Bone marrow (tissue), 2 donors: ENCODE data around the gene PPIL4.
"Not testable (repeated sequence)": the region's sequence is repeated elsewhere in the genome, so short reads cannot be mapped to it uniquely, and the experiment has no call there.

Experiments used
- DNase-seq, 2 donors: peaks; one replicate each; lab custom pipeline; 2025; lab: John Stamatoyannopoulos, UW

The PPIL4 gene

GRCh38 chr6:149529650-149530049 lies 16.2 kb downstream of the PPIL4 start:
- no peak for DNase-seq

DNA sequence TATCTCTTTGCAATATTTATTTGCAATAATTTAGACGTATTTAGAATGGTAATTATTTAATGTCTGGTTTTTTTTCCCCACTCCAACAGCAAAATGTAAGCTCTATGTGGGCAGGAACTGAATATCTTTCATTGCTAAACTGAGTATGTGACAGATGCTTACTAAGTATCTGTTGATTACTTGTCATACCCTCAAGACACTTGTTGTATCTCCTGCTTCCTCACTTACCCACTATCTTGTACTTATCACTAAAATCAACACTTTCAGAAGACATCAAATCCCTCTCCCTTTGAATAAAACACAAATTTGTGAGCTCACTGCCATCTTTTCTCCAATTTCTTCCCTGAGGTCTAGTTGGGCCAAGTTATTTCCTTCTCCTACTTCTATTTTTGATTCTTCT lies 30.3 kb downstream of the PPIL4 start:
- no peak for DNase-seq

DNA sequence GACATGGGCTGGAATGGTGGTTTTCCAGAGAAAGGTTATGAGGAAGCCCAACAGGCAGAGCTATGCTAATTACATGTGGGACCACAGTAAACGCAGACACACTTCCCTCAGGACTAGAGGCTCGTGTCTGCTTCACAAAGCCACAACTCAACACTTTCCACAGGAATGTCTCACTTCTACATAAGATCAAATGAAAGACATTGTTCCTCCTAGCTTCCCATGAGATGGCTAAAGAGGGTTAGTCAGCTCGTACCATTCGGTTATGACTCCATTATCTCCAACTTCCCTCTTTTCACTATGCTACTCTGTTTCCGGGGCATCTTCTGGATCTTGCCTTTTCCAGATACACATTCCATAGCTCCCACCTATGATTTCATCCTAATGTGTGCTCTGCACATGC lies 31.9 kb downstream of the PPIL4 start:
- no peak for DNase-seq

DNA sequence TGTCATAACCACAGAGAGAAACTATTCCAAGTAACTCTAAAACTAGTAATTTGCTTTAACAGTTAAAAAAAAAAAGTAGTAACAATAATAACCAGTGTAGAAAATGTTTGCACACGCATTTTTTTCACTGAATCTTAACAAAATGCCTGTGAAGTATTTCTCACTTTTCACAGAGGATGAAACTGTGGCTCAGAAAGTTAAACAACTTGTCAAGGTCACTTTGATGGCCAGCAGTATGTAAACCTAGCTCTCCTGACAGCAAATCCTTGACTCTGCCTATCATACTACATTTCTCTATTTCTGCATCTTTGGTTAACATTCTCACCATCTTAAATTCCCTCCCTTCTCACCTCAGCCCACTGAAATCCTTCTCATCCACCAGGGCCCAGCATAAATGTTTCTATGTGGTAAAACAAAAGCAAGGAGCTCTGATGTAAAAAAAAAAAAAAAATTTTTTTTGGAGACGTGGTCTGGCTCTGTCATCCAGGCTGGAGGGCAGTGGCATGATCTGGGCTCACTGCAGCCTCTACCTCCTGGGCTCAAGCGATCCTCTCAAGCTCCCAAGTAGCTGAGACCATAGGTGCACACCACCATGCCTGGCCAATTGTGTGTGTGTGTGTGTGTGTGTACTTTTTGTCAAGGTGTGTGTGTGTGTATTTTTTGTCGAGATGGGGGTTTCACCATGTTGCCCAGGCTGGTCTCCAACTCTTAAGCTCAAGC lies 34.9 kb downstream of the PPIL4 start:
- no peak for DNase-seq

GRCh38 chr6:149508485-149508884 lies 37.4 kb downstream of the PPIL4 start:
- no peak for DNase-seq

DNA sequence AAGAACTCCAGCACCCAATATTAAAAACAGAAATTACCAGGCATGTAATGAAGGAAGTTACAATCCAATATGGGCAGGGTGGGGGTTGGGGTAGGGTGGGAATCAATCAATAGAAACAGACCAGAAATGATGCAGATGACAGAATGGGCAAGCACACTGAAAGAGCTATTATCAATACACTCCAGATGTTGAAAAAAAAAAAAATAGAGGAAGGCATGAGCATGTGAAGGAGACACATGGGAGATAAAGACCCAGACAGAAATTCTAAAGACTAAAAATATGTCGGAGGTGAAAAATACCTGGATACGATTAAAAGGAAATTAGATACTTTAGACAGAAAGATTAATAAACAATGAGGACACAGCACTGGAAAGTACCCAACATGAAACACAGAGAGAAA lies 42.0 kb downstream of the PPIL4 start:
- no peak for DNase-seq

DNA sequence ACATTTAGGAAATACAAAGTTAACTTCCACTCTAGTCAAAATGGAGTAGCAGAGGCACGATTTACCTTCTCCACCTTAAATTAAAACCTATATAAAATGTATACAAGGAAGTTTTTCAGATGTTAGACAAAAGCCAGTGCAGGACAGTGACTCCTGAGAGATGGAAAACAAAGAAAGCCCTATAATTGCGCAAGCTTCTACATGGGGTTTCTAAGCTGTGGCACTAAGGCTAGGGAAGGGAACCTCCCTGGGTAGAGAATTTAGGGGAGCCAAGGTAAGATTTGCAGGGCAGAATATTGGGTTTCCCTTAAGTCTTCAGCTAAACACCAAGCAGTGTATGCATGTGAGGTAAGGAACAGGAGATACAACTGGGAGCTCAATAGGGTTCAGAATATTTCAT lies 42.6 kb downstream of the PPIL4 start:
- DNase-seq, result no peak

DNA sequence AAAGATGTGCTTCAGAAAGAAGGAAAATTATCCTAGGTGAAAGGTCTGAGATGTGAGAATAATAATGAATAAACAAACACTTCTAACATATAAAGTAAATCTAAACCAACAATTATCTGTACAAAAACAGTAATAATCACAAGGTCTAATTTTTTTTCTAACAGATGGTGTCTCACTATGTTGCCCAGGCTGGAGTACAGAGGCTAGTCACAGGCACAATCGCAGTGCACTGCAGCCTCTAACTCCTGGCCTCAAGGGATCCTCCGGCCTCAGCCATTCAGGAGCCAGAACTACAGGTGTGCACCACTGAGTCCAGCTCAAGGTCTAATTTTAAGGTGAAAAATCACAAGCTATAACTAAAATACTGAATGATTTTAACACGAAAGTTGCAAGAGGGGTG lies 44.1 kb downstream of the PPIL4 start:
- no peak for DNase-seq

DNA sequence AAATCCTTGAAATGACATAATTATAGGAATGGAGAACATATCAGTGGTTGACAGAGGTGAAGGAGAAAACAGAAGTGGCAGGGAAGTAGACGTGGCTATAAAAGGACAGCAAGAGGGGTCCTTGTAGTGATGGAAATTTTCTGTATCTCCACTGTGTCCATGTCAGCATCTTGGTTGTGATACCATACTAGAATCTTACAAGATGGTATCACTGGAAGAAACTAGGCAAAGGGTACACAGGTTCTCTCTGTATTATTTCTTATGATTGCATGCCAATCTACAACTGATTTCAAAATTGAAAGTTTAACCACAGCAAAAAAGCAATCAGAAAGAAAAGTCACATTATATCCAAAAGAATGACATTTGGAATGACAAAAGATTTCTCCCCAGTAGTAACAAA lies 44.6 kb downstream of the PPIL4 start:
- DNase-seq, result no peak

DNA sequence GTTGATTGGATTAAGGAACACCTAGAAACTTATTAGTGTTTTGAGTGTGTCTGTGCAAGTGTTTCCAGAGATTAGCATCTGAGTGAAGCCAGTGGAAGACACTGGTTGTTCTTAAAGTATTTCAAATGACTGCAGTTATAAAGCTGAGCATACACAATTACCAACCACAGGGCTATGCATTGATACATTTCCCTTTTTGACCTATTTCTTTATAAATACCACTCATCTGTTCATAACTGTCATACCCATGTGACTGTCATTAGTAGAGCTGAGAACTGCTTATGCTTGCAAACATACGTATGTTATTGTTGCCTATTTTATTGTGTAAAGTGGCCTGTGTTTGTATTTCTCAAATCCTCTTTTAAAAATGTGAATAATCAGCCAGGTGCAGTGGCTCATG lies 45.7 kb downstream of the PPIL4 start:
- no peak for DNase-seq

GRCh38 chr6:149499066-149499465 lies 46.8 kb downstream of the PPIL4 start:
- no peak for DNase-seq

DNA sequence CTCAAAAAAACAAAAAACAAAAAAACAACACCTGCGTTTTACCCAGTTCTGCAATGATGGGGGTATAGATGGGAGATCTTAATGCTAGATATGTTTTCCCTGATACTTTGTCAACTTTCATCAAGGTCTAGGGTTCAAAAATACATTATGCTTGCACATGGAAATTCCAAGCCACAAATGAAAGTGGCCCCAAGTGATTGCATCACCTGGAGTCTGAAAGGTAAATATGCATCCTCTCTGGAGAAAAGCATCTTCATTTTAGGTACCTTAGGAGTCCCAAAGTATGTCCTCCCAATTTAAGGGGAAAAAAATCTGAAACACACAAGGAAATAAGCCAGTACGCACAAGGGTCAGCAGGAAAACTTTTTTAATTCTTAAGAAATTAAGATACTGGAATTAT lies 48.5 kb downstream of the PPIL4 start:
- no peak for DNase-seq

- not testable (repeated sequence) for DNase-seq
Measured at GRCh38 chr6:149496597-149496996, 49.2 kb downstream of the PPIL4 start.

GRCh38 chr6:149495349-149496016 lies 50.4 kb downstream of the PPIL4 start:
- not testable (repeated sequence) for DNase-seq

DNA sequence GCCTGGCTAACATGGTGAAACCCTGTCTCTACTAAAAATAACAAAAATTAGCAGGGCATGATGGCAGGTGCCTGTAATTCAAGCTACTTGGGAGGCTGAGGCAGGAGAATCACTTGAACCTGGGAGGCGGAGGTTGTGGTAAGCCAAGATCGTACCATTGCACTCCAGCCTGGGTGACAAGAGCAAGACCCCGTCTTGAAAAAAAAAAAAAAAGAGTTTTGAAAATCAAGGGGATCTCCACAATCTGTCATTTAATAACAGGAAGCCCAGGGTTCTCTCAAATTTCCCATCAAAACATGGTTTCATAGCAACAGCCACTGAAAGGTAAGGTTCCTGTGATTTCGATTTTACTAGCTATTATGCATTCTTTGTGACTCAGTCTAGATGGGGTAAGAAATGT lies 51.0 kb downstream of the PPIL4 start:
- not testable (repeated sequence) for DNase-seq

GRCh38 chr6:149493761-149494320 lies 52.0 kb downstream of the PPIL4 start:
- DNase-seq, result no peak

GRCh38 chr6:149492798-149493343 lies 53.0 kb downstream of the PPIL4 start:
- DNase-seq, result no peak

DNA sequence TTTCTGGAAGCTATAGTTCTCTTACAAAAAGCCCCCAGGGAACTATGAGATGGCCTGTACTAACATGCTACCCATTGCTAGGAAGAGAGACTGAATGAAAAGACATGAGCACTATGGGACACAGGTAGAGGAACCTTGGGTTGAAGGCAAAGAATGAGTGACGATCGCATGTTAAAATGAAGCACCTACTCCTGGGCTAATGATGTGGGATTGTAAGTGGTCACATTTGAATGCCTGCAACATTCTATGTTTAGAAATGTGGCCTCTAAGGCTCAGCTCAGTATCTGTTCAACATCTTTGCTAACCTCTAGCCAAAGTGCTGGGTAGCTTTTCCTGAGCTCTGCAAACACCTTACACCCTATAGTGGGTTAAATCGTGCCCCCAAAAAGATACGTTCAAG lies 55.9 kb downstream of the PPIL4 start:
- DNase-seq, result no peak

DNA sequence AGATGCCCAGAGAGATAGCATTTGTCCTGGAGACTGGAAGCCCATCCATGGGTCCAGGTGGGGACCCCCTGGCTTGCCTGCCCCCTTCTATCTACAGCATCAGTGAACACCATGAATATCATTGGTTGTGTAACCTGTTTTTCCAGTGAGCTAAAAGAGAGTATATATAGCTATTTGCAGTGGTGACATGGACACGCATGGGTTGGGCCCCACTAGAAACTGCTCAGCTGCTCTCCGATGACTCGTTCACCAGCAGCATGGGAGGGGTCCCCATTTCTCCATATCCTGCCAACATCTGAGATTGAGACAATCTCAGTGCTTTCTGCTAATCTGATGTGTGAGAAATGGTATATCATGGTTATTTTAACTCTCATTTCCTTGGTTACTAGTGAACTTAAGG lies 57.0 kb downstream of the PPIL4 start:
- no peak for DNase-seq

- no peak for DNase-seq
Measured at GRCh38 chr6:149487316-149487715, 58.5 kb downstream of the PPIL4 start.

DNA sequence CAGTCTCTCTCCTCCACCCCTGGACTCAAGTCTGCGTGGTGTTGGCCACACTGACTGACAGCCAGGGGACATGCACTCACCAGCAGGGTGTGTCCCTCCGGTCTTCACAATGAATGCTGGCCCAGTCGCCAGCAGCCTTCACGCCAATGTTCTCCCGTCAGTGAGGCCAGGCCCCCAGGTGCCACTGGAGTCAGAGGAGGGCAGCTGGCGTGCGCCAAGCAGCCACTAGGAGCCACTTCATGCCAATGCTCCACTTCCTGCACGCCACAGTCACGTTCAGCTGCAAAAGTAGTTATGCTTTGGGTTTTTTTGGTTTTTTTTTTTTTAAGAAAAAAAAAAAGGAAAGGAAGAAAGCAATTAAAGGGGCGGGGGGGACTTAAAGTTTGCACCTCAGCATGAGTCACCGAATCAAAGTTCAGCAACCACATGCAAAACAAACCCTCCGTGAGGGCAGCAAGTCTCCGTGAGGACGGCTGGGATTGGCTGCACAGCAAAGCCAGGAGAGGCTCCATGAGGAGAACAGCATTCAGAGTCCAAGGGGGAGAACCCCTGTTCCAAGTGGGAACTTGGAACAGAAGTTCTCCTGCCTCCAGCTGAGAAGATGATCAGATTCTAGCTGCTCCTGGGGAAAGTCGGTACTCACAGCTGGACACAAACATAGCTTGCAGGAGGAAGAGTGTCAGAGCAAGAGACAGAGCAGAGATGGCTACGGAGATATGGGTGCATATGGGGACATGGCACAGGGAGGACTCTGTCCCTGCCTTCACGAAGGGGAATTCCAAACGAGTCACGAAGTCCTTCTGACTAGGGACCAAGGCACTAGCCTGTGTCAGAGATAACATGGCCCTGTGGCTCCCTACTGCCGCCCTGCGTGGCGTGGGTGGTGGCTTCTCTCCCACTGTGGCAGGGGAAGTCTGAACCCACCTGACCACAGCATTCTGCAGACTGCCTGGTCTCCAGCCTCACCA lies 60.8 kb downstream of the PPIL4 start, which contains the start of gene ZC3H12D:
ZC3H12D (minus strand) TSS at position 282 of the 968 bp plus-strand sequence. CDS start 10,471 bp downstream, outside the sequence.
- DNase-seq, result peak; percentile 31 to 33
